ENCODE measurements around the gene ZFP36L1.

ZFP36L1 gene

DNA sequence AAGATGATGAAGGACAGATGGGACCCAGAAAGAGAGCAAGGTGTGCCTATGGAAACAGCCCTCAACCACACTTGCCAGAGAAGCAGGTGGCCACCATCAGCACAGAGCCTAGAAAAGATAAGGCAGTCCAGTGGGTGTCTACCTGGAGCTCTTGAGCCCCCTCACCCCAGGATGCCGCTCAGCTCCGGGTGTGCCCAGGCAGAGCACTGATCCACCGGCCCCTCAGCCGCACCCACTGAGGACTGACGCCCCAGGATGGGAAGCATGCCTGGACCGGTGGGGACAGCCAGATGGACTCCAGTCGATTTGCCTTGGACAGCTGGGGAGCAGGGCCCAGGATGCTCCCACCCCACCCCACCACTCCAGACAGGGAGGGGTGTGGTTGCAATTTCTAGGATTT is 15.1 kb upstream of the ZFP36L1 start:
- TF ChIP-seq, protein P1, sequence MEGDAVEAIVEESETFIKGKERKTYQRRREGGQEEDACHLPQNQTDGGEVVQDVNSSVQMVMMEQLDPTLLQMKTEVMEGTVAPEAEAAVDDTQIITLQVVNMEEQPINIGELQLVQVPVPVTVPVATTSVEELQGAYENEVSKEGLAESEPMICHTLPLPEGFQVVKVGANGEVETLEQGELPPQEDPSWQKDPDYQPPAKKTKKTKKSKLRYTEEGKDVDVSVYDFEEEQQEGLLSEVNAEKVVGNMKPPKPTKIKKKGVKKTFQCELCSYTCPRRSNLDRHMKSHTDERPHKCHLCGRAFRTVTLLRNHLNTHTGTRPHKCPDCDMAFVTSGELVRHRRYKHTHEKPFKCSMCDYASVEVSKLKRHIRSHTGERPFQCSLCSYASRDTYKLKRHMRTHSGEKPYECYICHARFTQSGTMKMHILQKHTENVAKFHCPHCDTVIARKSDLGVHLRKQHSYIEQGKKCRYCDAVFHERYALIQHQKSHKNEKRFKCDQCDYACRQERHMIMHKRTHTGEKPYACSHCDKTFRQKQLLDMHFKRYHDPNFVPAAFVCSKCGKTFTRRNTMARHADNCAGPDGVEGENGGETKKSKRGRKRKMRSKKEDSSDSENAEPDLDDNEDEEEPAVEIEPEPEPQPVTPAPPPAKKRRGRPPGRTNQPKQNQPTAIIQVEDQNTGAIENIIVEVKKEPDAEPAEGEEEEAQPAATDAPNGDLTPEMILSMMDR (IDR thresholded peaks at IDR 0.05), result no peak

DNA sequence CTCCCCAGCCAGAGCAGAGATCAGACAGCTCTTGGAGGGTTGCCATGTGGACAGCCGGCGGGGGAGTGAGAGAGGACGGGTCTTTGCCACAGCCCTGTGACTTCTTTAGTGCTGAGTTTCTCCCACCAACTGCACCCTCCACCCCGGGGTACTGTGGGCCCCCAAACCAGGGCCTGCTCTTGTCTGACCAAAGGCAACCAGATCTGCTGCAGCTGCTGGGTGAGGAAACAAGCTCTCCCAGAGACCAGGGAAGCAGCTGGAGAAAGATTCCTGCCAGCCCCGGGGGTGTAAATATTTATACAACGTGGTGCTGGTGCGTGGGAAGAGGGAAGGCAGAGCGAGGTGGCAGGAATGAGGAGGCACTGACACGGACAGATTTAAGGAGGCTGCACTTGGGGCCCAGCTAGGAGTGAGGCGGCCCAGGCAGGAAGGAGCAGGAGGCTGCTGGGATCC is 14.3 kb upstream of the ZFP36L1 start:
- TF ChIP-seq, protein P1 (IDR thresholded peaks at IDR 0.05), result no peak

DNA sequence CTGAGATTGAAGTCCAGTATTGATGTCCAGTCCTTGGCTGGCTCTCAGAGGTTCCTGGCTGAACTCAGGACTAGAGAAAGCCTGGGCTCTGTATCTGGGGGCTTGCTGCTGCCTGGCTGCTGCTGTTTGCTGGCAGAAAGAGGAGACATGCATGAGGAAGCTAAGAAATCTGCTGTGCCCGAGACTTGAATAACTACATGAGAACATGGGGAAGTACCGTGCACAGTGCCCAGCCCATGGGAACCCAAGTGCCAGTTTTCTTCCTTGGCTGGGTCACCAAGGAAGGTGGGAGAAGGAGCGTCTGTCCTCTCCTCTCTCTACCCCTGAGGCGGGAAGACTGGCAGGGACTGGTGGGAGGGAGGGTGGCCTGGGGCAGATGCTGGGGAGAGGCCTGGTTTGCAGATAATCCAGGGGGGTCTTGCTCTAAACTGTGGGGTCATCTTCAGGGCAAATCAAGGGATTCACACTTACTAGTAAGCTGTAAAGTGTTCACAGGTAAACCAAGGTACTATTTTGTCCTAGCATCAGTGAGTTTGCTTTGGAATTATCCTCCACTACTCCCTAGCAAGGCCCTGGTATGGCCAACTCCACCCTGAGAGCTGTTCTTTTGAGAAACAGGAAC is 13.8 kb upstream of the ZFP36L1 start:
- TF ChIP-seq, protein P1 (IDR thresholded peaks at IDR 0.05), result no peak

DNA sequence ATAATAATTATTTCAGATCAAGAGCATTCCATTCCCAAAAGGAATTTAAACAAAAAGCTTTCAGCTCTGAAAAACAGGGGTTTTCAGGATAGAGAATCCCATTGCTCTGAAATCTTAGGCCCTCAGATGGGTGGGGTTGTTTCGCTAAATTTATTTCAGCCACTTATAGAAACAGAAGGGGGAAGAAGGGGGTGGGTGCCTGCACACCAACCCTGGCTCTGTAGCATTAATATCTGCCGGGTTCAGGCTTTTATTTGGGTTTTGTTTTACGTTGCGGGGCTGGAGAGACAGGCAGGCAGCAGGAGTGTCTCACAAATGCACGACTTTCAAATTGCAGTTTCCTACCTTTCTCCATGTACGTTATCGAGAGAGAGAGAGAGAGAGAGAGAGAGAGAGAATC is 12.5 kb upstream of the ZFP36L1 start:
- TF ChIP-seq, protein P1 (IDR thresholded peaks at IDR 0.05), result no peak

DNA sequence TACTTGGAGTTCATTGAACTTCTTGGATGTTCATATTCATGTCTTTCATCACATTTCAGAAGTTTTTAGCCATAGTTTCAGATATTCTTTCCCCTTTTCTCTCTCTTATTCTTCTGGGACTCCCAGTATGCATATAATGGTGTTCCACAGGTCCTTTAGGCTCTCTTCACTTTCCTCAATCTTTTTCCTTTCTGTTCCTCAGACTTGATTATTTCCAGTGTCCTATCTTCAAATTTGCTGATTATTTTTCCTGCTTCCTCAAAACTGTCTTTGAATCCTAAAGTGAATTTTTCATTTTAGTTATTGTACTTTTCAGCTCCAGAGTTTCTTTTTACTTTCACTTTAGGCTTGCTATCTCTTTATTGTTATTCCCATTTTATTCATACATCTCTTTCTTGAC is 8.8 kb upstream of the ZFP36L1 start:
- TF ChIP-seq, protein P1 (IDR thresholded peaks at IDR 0.05), result no peak

DNA sequence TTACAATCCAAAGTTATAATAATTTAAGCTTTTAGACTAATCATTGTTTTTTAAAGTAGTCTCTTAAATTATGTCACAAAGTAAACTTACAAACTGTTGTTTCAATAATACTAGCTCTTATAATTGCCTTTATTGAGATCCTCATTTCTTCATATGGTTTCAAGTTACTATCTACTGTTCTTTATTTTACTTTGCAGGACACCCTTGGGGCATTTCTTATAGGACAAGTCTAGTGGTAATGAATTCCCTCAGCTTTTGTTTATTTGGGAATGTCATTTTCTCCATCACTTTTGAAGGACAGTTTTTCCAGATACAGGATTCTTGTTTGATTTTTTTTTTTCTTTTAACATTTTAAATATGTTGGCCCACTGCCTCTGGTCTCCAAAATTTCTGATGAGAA is 8.1 kb upstream of the ZFP36L1 start:
- TF ChIP-seq, protein P1 (IDR thresholded peaks at IDR 0.05), result no peak

DNA sequence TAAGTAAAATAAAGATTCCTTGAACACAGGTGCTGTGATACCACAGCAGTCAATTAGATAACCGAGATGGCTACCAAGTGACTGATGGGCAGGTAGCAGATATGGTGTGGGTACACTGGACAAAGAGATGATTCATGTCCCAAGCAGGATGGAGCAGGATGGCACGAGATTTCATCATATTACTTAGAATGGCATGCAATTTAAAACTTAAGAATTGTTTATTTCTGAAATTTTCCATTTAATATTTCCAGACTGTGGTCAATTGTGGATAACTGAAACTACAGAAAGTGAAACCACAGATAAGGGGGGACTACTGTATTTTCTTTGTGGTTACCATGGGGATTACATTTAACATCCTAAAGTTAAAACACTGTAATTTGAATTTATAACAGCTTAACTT is 7.5 kb upstream of the ZFP36L1 start:
- TF ChIP-seq, protein P1 (IDR thresholded peaks at IDR 0.05), result no peak

DNA sequence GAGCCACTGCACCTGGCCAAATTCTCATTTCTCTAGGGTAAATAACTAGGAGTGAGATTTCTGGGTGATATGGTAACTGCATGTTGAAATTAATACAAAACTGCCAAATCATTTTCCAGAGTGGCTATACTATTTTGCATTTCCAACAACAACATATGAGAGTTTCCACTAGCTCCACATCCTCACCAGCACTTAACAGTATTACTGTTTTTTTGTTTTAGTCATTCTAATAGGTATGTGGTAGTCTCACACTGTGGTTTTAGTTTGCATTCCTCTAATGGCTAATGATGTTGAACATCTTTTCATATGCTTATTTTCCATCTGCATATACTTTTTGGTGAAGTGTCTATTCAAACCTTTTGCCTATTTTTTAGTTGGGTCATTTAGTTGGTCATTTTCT is 5.8 kb upstream of the ZFP36L1 start:
- TF ChIP-seq, protein P1 (IDR thresholded peaks at IDR 0.05), result no peak

All from LNCAP (cell line).